ENCODE results near the gene STX1A.

DNA sequence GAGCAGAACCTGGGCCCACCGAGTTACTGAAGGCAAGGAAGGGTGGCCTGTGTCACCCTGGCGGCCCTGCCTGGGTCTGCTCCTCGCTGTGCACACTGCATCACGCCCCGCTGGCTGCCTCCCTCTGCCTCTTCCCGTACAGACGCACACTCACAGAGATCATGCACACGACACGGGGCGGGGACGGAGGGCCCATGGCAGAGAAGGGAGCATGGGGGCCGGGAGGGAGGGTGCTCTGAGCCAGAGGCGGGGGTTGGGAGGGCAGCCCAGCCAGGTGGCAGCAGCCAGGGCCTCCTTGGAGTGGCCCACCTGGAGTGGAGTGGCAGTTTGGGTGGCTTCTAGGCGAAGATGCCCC is 19.4 kb downstream of the STX1A start:
- TF ChIP-seq, protein P1, sequence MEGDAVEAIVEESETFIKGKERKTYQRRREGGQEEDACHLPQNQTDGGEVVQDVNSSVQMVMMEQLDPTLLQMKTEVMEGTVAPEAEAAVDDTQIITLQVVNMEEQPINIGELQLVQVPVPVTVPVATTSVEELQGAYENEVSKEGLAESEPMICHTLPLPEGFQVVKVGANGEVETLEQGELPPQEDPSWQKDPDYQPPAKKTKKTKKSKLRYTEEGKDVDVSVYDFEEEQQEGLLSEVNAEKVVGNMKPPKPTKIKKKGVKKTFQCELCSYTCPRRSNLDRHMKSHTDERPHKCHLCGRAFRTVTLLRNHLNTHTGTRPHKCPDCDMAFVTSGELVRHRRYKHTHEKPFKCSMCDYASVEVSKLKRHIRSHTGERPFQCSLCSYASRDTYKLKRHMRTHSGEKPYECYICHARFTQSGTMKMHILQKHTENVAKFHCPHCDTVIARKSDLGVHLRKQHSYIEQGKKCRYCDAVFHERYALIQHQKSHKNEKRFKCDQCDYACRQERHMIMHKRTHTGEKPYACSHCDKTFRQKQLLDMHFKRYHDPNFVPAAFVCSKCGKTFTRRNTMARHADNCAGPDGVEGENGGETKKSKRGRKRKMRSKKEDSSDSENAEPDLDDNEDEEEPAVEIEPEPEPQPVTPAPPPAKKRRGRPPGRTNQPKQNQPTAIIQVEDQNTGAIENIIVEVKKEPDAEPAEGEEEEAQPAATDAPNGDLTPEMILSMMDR (IDR thresholded peaks at IDR 0.05; ENCODE audit: low read length) = no peak
- TF ChIP-seq EZH2 (IDR thresholded peaks at IDR 0.05; ENCODE audit: borderline replicate concordance, low read length) = no peak

Data from OCI-LY1 (cell line).